Measurements from ENCODE around the gene SUPT4H1. TPM values are rescaled to one million over a fixed set of nuclear protein-coding genes. Genes with fewer than 3 reads are reported as not detected.

The SUPT4H1 gene
- total RNA-seq, 1 experiment from 2014 or later = 50.2 TPM

DNA sequence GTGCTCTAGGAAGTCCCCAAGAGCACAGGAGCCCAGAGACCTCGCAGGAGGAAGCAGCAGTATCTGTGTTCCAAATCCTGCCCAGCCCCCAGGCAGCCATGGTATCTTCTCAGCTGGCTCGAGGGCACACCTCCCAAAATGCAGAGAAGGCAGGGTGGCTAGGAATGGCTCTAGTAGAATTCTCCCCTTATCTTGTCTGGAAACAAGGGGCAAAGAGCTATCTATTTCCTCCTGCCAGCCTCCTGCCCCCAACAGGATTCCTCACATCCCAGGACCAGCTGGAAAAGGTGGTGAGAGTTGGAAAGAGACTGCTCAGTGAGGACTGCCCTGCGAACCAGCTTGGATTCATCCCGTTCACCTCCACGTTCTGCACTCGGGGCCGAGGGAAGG, 14.8 kb downstream of the SUPT4H1 start:
- Histone ChIP-seq H3K27ac (ENCODE audit: low read length) (peak overlapping the region; percentile 100), H4K20me1 (ENCODE audit: insufficient read depth, low read depth, low read length) (peaks cover under 1% of the 10 kb centered on the region; the same call in 1 of the 2 replicates), H3K9me2 (replicated peaks; ENCODE audit: insufficient read depth, low read length) (no peaks in the 10 kb centered on the region), H3K27me3 (ENCODE audit: low read length) (no peaks in the 10 kb centered on the region), H3K9ac (ENCODE audit: low read length) (peak overlapping the region; percentile 98), H3K79me2 (ENCODE audit: low read length) (peaks cover under 1% of the 10 kb centered on the region), H3K9me3 (ENCODE audit: low read length) (no peaks in the 10 kb centered on the region), H3K4me2 (ENCODE audit: low read depth, low read length, poor library complexity, severe bottlenecking) (peak overlapping the region; percentile 92), H2AFZ (ENCODE audit: low read length) (no peak overlapping the region), H3K4me3 (ENCODE audit: low read length) (peak overlapping the region; percentile 88), H3K36me3 (ENCODE audit: insufficient read depth, low read length) (peaks cover under 1% of the 10 kb centered on the region), H3K4me1 (ENCODE audit: low read length) (peaks cover 85% of the 10 kb centered on the region)
- peak; percentile 88 for DNase-seq

DNA sequence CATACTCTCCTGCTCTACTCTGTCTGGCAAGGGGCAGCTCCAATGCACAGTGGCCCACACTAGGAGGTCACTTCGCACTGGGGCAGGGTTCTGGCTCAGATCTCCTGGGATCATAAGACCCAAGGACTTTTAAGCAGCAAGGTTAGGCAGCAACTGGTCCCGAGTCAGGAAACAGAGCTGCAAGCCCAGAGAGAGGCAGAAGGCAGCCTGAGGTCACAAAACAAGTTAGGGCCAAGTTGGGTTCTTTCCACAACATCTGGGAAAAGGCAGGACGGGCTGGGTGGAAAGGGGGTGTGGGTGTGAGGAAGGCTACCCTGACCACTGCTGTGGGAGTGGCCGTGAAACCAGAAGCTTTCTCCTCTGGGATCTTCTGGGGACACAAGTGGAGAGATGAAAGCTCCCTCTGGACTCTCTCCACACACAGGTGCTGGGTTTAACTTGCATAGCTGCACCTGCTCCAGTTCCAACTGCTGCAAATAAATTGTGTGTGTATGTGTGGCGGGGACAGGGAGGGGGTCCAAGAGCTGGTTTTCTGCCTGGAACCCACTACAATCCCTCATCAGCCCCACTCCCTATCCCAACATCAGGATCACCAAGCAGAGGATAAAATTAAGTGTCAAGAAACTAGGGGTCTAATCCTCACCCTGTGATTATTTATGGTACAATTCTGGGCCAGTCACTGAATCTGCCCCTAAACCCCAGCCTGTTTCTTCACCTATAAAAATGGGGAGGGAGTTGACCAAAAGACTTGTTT, 15.4 kb downstream of the SUPT4H1 start:
- H2AFZ ChIP-seq (ENCODE audit: low read length) = no peak overlapping the region
- H3K27ac ChIP-seq (ENCODE audit: low read length) = peak overlapping the region; percentile 100
- H4K20me1 ChIP-seq (ENCODE audit: insufficient read depth, low read depth, low read length) = peaks cover 6% of the 10 kb centered on the region; the same call in 1 of the 2 replicates
- H3K9me3 ChIP-seq (ENCODE audit: low read length) = no peaks in the 10 kb centered on the region
- peak overlapping the region; percentile 88 for H3K4me3 ChIP-seq (ENCODE audit: low read length)
- peak overlapping the region; percentile 92 for H3K4me2 ChIP-seq (ENCODE audit: low read depth, low read length, poor library complexity, severe bottlenecking)
- H3K9ac ChIP-seq (ENCODE audit: low read length) = peak overlapping the region; percentile 98
- peaks cover 81% of the 10 kb centered on the region for H3K4me1 ChIP-seq (ENCODE audit: low read length)
- H3K9me2 ChIP-seq (replicated peaks; ENCODE audit: insufficient read depth, low read length) = no peaks in the 10 kb centered on the region
- H3K27me3 ChIP-seq (ENCODE audit: low read length) = no peaks in the 10 kb centered on the region
- peaks cover 6% of the 10 kb centered on the region for H3K36me3 ChIP-seq (ENCODE audit: insufficient read depth, low read length)
- peaks cover 6% of the 10 kb centered on the region for H3K79me2 ChIP-seq (ENCODE audit: low read length)
- DNase-seq = peak; percentile 76

- Histone ChIP-seq H4K20me1 (ENCODE audit: insufficient read depth, low read depth, low read length) (peaks cover 13% of the 10 kb centered on the region; the same call in 1 of the 2 replicates), H3K27ac (ENCODE audit: low read length) (peak overlapping the region; percentile 100), H3K9ac (ENCODE audit: low read length) (peak overlapping the region; percentile 98), H3K4me3 (ENCODE audit: low read length) (peak overlapping the region; percentile 88), H3K4me2 (ENCODE audit: low read depth, low read length, poor library complexity, severe bottlenecking) (peak overlapping the region; percentile 92), H3K36me3 (ENCODE audit: insufficient read depth, low read length) (peaks cover 14% of the 10 kb centered on the region), H3K4me1 (ENCODE audit: low read length) (peaks cover 81% of the 10 kb centered on the region), H2AFZ (ENCODE audit: low read length) (no peak overlapping the region), H3K9me3 (ENCODE audit: low read length) (no peaks in the 10 kb centered on the region), H3K79me2 (ENCODE audit: low read length) (peaks cover 13% of the 10 kb centered on the region), H3K27me3 (ENCODE audit: low read length) (no peaks in the 10 kb centered on the region), H3K9me2 (replicated peaks; ENCODE audit: insufficient read depth, low read length) (no peaks in the 10 kb centered on the region)
- DNase-seq = peak; percentile 90
Observed at GRCh38 chr17:58335779-58336455, 16.1 kb downstream of the SUPT4H1 start.

DNA sequence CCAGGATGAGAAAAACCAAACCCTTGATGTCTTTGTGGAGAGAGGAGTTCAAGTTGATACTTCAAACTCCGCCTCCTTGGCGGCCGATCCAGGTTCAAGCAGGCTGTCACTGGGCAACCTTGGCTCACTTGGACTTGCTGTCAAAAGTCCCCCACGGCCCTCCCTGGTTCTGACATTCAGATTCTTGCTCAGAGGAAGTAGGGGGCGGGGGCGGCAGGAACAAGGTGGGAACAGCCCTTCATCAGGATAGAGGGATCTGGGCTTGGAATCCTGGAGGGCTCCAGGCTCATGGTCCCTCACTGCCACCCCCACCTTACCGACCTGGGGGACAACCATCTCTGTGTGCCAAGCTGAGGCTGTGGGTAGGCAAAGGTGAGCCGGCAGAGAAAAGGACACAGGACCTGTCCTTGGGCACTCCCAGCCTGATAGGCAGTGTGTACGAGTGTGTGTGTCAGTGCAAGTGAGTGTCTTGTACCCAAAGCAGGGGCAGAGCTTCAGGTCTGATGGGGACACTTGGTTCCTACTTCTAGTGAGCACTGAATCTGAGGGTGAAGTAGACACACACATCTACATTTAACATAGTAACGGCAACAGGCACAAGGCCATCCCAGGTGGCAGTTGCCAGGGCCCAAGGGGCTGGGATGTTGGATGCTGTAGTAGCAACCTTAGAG, 16.8 kb downstream of the SUPT4H1 start:
- peaks cover 13% of the 10 kb centered on the region for H3K79me2 ChIP-seq (ENCODE audit: low read length)
- peak overlapping the region; percentile 98 for H3K9ac ChIP-seq (ENCODE audit: low read length)
- H3K27ac ChIP-seq (ENCODE audit: low read length) = peak overlapping the region; percentile 100
- peaks cover 21% of the 10 kb centered on the region for H3K36me3 ChIP-seq (ENCODE audit: insufficient read depth, low read length)
- H3K4me2 ChIP-seq (ENCODE audit: low read depth, low read length, poor library complexity, severe bottlenecking) = peak overlapping the region; percentile 92
- peaks cover 79% of the 10 kb centered on the region for H3K4me1 ChIP-seq (ENCODE audit: low read length)
- H3K9me2 ChIP-seq (replicated peaks; ENCODE audit: insufficient read depth, low read length) = no peaks in the 10 kb centered on the region
- H4K20me1 ChIP-seq (ENCODE audit: insufficient read depth, low read depth, low read length) = peaks cover 17% of the 10 kb centered on the region; the same call in 1 of the 2 replicates
- peak overlapping the region; percentile 88 for H3K4me3 ChIP-seq (ENCODE audit: low read length)
- H3K9me3 ChIP-seq (ENCODE audit: low read length) = no peaks in the 10 kb centered on the region
- peak; percentile 84 for DNase-seq
- no peaks in the 10 kb centered on the region for H3K27me3 ChIP-seq (ENCODE audit: low read length)
- H2AFZ ChIP-seq (ENCODE audit: low read length) = no peak overlapping the region

- Histone ChIP-seq H3K4me3 (ENCODE audit: low read length) (peak overlapping the region; percentile 88), H3K79me2 (ENCODE audit: low read length) (peaks cover 13% of the 10 kb centered on the region), H3K27me3 (ENCODE audit: low read length) (no peaks in the 10 kb centered on the region), H3K9me3 (ENCODE audit: low read length) (no peaks in the 10 kb centered on the region), H3K4me1 (ENCODE audit: low read length) (peaks cover 79% of the 10 kb centered on the region), H3K9me2 (replicated peaks; ENCODE audit: insufficient read depth, low read length) (no peaks in the 10 kb centered on the region), H3K4me2 (ENCODE audit: low read depth, low read length, poor library complexity, severe bottlenecking) (peak overlapping the region; percentile 92), H4K20me1 (ENCODE audit: insufficient read depth, low read depth, low read length) (peaks cover 17% of the 10 kb centered on the region; the same call in 1 of the 2 replicates), H3K36me3 (ENCODE audit: insufficient read depth, low read length) (peaks cover 22% of the 10 kb centered on the region), H2AFZ (ENCODE audit: low read length) (no peak overlapping the region), H3K27ac (ENCODE audit: low read length) (peak overlapping the region; percentile 100), H3K9ac (ENCODE audit: low read length) (peak overlapping the region; percentile 98)
- DNase-seq = no peak
Observed at GRCh38 chr17:58334661-58335060, 17.3 kb downstream of the SUPT4H1 start.

DNA sequence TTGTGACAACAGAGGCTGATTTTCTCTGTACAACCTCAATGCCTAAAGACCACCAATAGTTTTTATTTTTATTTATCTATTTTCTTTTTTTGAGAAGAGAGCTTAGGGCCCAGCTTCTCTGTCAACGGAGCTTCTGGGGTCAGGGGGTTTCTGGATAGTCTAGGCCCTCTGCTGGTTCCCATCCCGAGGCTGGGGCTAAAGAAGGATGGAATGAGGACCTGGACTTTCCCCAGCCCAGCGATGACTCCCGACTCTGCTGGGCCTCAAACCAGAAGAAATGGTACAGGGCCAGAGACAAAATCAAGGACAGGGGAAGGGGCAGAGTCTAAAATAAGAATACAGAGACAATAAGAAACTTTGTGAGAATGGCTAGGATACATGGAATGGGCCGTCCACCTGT, 17.7 kb downstream of the SUPT4H1 start:
- H3K9me3 ChIP-seq (ENCODE audit: low read length) = no peaks in the 10 kb centered on the region
- H3K4me1 ChIP-seq (ENCODE audit: low read length) = peaks cover 75% of the 10 kb centered on the region
- H2AFZ ChIP-seq (ENCODE audit: low read length) = no peak overlapping the region
- DNase-seq = no peak
- peak overlapping the region; percentile 88 for H3K4me3 ChIP-seq (ENCODE audit: low read length)
- H3K9me2 ChIP-seq (replicated peaks; ENCODE audit: insufficient read depth, low read length) = no peaks in the 10 kb centered on the region
- H4K20me1 ChIP-seq (ENCODE audit: insufficient read depth, low read depth, low read length) = peaks cover 17% of the 10 kb centered on the region; the same call in 1 of the 2 replicates
- H3K9ac ChIP-seq (ENCODE audit: low read length) = peak overlapping the region; percentile 98
- no peaks in the 10 kb centered on the region for H3K27me3 ChIP-seq (ENCODE audit: low read length)
- H3K79me2 ChIP-seq (ENCODE audit: low read length) = peaks cover 13% of the 10 kb centered on the region
- peaks cover 22% of the 10 kb centered on the region for H3K36me3 ChIP-seq (ENCODE audit: insufficient read depth, low read length)
- H3K27ac ChIP-seq (ENCODE audit: low read length) = peak overlapping the region; percentile 100
- peak overlapping the region; percentile 92 for H3K4me2 ChIP-seq (ENCODE audit: low read depth, low read length, poor library complexity, severe bottlenecking)

GRCh38 chr17:58333736-58334207, 18.2 kb downstream of the SUPT4H1 start:
- Histone ChIP-seq H3K36me3 (ENCODE audit: insufficient read depth, low read length) (peaks cover 22% of the 10 kb centered on the region), H3K9me2 (replicated peaks; ENCODE audit: insufficient read depth, low read length) (no peaks in the 10 kb centered on the region), H3K4me2 (ENCODE audit: low read depth, low read length, poor library complexity, severe bottlenecking) (peak overlapping the region; percentile 92), H3K79me2 (ENCODE audit: low read length) (peaks cover 13% of the 10 kb centered on the region), H4K20me1 (ENCODE audit: insufficient read depth, low read depth, low read length) (peaks cover 17% of the 10 kb centered on the region; the same call in 1 of the 2 replicates), H2AFZ (ENCODE audit: low read length) (no peak overlapping the region), H3K4me1 (ENCODE audit: low read length) (peaks cover 75% of the 10 kb centered on the region), H3K9me3 (ENCODE audit: low read length) (no peaks in the 10 kb centered on the region), H3K4me3 (ENCODE audit: low read length) (peak overlapping the region; percentile 88), H3K27ac (ENCODE audit: low read length) (peak overlapping the region; percentile 100), H3K27me3 (ENCODE audit: low read length) (no peaks in the 10 kb centered on the region), H3K9ac (ENCODE audit: low read length) (peak overlapping the region; percentile 98)
- DNase-seq = peak; percentile 88

Measured in Karpas-422 (cell line).